K562 treated with DMSO at 1 percent for 4 hours (cell line): ENCODE results near the gene PLPPR3. TPM values are rescaled to one million over a fixed set of nuclear protein-coding genes. Genes with fewer than 3 reads are reported as not detected.

Experiments
- total RNA-seq: library from RNA; unstranded; fragments of 300-600 nt; gene quantifications from 2 replicates; pipeline ENCODE4 v1.2.3, GENCODE V29; 2022; ENCODE audit not compliant: insufficient read depth

Gene PLPPR3, protein sequence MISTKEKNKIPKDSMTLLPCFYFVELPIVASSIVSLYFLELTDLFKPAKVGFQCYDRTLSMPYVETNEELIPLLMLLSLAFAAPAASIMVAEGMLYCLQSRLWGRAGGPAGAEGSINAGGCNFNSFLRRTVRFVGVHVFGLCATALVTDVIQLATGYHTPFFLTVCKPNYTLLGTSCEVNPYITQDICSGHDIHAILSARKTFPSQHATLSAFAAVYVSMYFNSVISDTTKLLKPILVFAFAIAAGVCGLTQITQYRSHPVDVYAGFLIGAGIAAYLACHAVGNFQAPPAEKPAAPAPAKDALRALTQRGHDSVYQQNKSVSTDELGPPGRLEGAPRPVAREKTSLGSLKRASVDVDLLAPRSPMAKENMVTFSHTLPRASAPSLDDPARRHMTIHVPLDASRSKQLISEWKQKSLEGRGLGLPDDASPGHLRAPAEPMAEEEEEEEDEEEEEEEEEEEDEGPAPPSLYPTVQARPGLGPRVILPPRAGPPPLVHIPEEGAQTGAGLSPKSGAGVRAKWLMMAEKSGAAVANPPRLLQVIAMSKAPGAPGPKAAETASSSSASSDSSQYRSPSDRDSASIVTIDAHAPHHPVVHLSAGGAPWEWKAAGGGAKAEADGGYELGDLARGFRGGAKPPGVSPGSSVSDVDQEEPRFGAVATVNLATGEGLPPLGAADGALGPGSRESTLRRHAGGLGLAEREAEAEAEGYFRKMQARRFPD
- 86.2 and 97.2 TPM in 2 replicates for total RNA-seq

DNA sequence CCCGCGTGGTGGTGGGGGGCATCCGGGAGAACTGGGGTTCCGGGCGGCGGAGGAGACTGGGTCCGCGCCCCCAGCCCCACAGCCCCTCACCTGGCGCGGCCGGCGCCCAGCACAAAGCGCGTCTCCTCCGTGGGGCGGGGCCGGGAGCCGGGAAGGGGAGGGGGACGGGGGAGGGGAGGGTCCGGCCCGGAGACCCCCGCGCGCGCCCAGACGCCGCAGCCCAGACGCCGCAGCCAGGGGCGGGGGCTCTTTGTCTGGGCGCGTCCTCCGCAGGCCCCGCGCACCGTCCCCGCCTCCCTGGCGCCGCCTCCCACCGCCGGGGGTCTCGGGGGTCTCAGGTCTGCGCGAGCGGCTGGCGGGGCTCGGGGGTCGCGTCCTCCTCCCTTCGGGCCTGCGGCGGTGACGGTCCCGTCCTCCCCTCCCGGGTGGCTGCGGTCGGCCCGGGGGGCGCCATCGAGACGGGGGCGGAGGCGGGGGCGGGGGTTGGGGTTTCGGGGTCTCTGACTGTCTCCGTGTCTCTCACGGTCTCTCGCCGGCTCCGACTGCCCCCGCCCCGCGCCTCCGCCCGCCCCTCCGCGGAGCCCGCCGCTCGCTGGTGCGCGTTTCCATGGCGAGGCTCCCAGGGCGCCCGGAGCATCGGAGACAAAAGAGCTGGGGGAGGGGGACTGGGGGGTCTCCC, at the start of gene PLPPR3:
Gene PLPPR3, minus strand, starts transcription at position 131 of the 679 bp plus-strand sequence. CDS start 396 bp downstream, outside the sequence.

DNA sequence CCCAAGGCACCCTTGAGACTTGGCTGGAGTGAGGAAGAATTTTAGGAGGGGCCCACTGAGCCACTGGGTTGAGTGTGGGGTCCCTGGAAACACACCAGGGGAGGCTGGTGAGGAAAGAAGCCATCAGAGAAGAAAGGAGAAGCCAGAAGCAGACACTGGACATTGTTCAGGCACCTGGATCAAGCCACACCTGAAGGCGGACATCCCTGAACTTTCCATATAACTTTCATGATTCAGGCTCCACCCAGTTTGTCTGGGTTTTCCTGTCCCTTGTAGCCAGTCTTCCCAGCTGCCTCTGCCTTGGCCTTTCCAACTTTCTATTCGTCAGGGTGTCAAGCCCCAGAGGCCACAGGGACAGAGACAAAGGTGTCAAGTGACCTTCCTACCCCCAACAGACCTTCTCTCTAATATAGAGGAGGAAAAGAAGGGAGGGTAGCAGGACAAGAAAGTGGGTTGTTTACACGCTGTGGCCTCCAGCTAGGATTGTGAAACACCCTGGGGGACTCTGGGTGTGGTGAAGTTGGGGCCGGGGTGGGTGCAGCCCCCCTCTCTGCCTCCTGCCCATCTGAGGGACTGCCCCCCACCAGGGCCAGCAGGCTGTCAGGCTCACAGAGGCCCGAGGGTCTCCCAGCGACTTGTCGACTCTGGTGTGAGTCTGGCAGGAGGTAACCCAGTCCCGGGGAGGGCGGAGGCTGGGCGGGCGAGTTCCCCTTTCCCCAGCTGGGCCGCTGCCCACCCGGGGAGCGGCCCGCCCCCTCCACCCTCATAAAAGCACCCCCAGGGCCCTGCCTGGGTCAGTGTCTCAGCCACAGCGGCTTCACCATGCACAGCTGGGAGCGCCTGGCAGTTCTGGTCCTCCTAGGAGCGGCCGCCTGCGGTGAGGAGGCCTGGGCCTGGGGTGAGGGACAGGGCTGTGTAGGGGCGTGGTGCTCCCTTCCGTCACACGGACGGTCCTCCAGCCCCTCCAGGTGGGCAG, 37.4 kb upstream of the PLPPR3 start, which contains the start of gene CFD:
Gene CFD, plus strand, starts transcription at position 797 of the 976 bp plus-strand sequence. Its CDS starts 26 bp downstream, at position 823.

DNA sequence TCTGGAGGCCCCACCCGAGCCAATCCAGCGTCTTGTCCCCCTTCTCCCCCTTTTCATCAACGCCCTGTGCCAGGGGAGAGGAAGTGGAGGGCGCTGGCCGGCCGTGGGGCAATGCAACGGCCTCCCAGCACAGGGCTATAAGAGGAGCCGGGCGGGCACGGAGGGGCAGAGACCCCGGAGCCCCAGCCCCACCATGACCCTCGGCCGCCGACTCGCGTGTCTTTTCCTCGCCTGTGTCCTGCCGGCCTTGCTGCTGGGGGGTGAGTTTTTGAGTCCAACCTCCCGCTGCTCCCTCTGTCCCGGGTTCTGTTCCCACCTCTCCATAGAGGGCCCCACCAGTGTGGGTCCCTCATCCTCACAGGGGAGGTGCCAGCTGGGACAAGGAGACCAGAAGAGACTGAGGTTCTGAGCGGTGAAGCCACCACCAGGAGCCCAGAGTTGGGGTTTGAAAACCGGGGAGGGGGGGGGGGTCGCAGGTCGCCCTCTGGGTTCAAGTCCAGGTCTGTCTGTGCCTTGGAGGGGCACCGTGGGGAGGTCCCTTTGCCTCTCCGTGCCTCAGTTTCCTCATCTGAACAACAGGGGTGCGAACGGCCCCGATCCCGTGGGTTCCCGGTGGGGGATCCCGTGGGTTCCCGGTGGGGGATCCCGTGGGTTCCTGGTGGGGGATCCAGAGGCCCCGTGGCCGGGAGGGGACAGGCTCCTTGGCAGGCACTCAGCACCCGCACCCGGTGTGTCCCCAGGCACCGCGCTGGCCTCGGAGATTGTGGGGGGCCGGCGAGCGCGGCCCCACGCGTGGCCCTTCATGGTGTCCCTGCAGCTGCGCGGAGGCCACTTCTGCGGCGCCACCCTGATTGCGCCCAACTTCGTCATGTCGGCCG, 30.6 kb upstream of the PLPPR3 start, which contains the start of gene ELANE:
Gene ELANE, plus strand, starts transcription at position 168 of the 878 bp plus-strand sequence. Its CDS starts 26 bp downstream, at position 194.

DNA sequence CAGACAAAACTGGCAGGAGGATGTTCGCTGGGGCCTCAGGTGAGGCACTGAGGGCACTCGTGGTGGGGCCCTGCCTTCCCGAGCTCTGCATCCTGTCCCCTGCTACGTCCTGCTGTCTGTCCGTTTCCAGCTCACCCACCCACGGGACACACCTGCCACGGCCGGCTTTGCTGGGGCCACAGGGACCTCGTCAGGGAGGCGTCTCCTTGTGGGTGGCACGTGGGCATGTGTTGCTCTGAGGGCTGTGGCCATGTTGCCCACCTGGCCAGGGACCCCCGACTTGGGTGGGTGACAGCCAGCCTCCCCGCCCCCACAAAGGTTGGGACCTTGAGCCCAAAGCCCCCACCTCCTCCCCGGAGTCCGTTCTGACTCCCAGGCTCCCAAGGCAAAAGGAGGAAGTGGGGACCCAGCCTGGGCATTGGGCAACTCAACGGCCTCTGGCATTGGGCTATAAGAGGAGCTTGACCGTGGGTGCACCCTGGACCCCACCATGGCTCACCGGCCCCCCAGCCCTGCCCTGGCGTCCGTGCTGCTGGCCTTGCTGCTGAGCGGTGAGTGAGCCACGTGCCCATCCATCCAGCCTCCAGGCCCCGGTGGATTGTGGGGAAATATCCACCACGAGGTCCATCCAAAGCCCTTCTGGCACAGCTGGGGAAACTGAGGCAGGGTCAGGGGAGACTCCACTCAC, 18.9 kb upstream of the PLPPR3 start, which contains the start of gene PRTN3:
Gene PRTN3, plus strand, starts transcription at position 481 of the 688 bp plus-strand sequence. Its CDS starts 10 bp downstream, at position 491.

DNA sequence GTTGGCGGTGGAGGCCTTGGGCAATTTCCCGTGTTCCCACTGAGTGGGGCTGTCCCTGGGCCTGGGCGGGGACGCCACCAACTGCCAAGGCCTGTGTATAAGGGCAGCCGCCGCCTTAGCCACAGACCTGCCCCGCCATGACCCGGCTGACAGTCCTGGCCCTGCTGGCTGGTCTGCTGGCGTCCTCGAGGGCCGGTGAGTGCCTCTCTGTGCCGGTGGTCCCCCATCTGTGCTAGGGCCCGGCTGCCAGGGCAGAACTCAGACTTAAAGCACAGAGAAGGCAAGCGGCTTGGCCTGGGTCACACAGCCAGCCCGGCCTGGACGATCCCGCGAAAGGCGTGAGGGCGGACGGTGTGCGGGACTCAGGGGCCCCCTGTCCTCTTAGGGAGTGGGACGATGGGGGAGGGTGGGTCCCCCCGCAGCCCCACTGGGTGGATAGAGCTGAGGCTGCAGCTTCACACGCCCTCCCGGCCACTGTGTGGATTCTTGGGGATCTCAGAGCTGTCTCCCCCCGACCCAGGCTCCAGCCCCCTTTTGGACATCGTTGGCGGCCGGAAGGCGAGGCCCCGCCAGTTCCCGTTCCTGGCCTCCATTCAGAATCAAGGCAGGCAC, 6.1 kb upstream of the PLPPR3 start, which contains the start of gene AZU1:
Gene AZU1, plus strand, starts transcription at position 128 of the 612 bp plus-strand sequence. Its CDS starts 10 bp downstream, at position 138.

DNA sequence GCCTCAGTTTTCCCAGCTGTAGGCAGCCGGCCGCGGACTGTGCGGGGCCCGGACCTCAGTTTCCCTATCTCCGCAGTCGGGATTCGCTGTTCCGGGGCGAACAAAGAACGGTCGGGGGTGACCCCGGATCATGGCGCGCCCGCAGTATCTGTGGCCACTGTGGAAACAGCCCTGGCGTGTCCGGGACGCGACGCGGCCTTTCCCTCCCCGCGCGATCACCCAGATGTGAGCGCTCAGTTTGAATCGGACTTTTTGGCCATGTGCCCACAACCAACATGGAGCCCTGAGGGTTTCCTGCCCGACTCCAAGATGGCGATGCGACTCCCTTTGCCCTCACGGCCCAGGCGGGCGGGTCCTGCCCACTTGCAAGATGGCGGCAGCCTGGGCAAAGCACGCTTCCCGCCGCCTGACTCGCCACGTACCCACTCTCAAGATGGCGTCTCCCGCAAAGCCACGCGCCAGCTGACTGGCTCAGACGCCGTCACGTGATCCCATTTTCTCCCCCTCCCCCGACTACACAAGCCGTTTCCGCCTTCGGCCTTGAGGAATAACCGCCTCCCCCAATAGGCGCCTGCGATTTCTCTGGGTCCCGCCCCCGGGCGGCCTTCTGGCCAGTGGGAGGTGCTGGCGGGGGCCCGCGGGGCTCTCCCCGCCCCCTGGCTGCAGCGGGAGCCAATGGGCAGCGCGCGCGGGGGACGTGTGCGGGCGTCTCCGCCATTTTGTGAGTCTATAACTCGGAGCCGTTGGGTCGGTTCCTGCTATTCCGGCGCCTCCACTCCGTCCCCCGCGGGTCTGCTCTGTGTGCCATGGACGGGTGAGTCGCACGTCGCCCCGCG, 24.8 kb downstream of the PLPPR3 start, which contains the start of gene PTBP1:
Gene PTBP1, plus strand, starts transcription at position 761 of the 836 bp plus-strand sequence. Its CDS starts 46 bp downstream, at position 807.

Other genes starting within 250 kb of the PLPPR3 start
- gene BSG, start 249.4 kb downstream of the PLPPR3 start, total RNA-seq, result 581 and 603 TPM in 2 replicates
- 3.0 and 3.1 TPM in 2 replicates for gene HCN2, start 232.1 kb downstream of the PLPPR3 start, total RNA-seq
- 69.0 and 77.4 TPM in 2 replicates for gene POLRMT, start 188.4 kb downstream of the PLPPR3 start, total RNA-seq
- gene FGF22, start 182.1 kb downstream of the PLPPR3 start, total RNA-seq, result 1.3 TPM in 1 of 2 replicates, not detected in the other
- gene RNF126, start 158.7 kb downstream of the PLPPR3 start, total RNA-seq, result 72.9 and 88.4 TPM in 2 replicates
- 4.9 and 8.9 TPM in 2 replicates for gene FSTL3, start 145.6 kb downstream of the PLPPR3 start, total RNA-seq
- gene PRSS57, start 126.5 kb downstream of the PLPPR3 start, total RNA-seq, result 55.9 and 66.7 TPM in 2 replicates
- gene PALM, start 113.0 kb downstream of the PLPPR3 start, total RNA-seq, result 12.2 and 17.7 TPM in 2 replicates
- gene MISP, start 70.8 kb downstream of the PLPPR3 start, total RNA-seq, result not detected in 2 replicates
- 358 and 442 TPM in 2 replicates for gene PTBP1, start 24.5 kb downstream of the PLPPR3 start, total RNA-seq
- 2.0 and 4.1 TPM in 2 replicates for gene AZU1, start 5.9 kb upstream of the PLPPR3 start, total RNA-seq
- 4.7 and 5.0 TPM in 2 replicates for gene PRTN3, start 19.0 kb upstream of the PLPPR3 start, total RNA-seq
- not detected in 2 replicates for gene ELANE, start 30.3 kb upstream of the PLPPR3 start, total RNA-seq
- 44.6 and 62.6 TPM in 2 replicates for gene CFD, start 37.7 kb upstream of the PLPPR3 start, total RNA-seq
- 29.7 and 43.4 TPM in 2 replicates for gene MED16, start 71.2 kb upstream of the PLPPR3 start, total RNA-seq
- gene RNU6-9, start 71.5 kb upstream of the PLPPR3 start, total RNA-seq, result not detected in 2 replicates
- gene R3HDM4, start 91.3 kb upstream of the PLPPR3 start, total RNA-seq, result 152 and 154 TPM in 2 replicates
- 3.7 and 5.8 TPM in 2 replicates for gene KISS1R, start 95.4 kb upstream of the PLPPR3 start, total RNA-seq
- 40.2 and 46.0 TPM in 2 replicates for gene ARID3A, start 104.1 kb upstream of the PLPPR3 start, total RNA-seq
- 69.4 and 76.6 TPM in 2 replicates for gene WDR18, start 162.4 kb upstream of the PLPPR3 start, total RNA-seq
- 0.75 and 0.97 TPM in 2 replicates for gene GRIN3B, start 178.5 kb upstream of the PLPPR3 start, total RNA-seq
- 198 and 255 TPM in 2 replicates for gene TMEM259, start 199.2 kb upstream of the PLPPR3 start, total RNA-seq
- not detected in 2 replicates for gene RNU6-2, start 199.6 kb upstream of the PLPPR3 start, total RNA-seq
- 117 and 118 TPM in 2 replicates for gene CNN2, start 204.7 kb upstream of the PLPPR3 start, total RNA-seq
- gene ABCA7, start 218.2 kb upstream of the PLPPR3 start, total RNA-seq, result 41.5 and 58.2 TPM in 2 replicates
- gene ARHGAP45, start 245.2 kb upstream of the PLPPR3 start, total RNA-seq, result 21.6 and 27.0 TPM in 2 replicates